MM.1S (cell line): Measurements from ENCODE around the gene IGHMBP2.

Experiments used
- DNase-seq: peaks from one replicate; pipeline ENCODE4 v3.0.0-alpha.2; 2015
- H2AFZ ChIP-seq: fragments of 300-600 bp; sonication (generic); 2 replicates; pipeline ENCODE4 v1.6.0; 2016; ENCODE audit warnings: antibody characterized with exemption, low read length
- H3F3A ChIP-seq: fragments of 300-600 bp; sonication (generic); 2 replicates; pipeline ENCODE4 v1.6.1; 2016; ENCODE audit warnings: mild to moderate bottlenecking, antibody characterized with exemption, low read length, moderate library complexity, mixed read lengths; ENCODE audit not compliant: insufficient read depth
- H3K27ac ChIP-seq: fragments of 300-600 bp; sonication (generic); 2 replicates; pipeline ENCODE4 v1.5.1; 2016; ENCODE audit warnings: mild to moderate bottlenecking, low read length
- H3K27me3 ChIP-seq: fragments of 300-600 bp; sonication (generic); replicated peaks from 2 replicates; pipeline ENCODE4 v1.6.0; 2016; ENCODE audit warnings: low read length; ENCODE audit not compliant: insufficient read depth
- H3K36me3 ChIP-seq: fragments of 300-600 bp; sonication (generic); replicated peaks from 2 replicates; pipeline ENCODE4 v1.6.1; 2016; ENCODE audit warnings: mild to moderate bottlenecking, low read length, mixed read lengths; ENCODE audit not compliant: insufficient read depth
- H3K4me1 ChIP-seq: fragments of 300-600 bp; sonication (generic); 2 replicates; pipeline ENCODE4 v1.6.1; 2016; ENCODE audit warnings: low read length, mixed read lengths
- H3K4me2 ChIP-seq: fragments of 300-600 bp; sonication (generic); 2 replicates; pipeline ENCODE4 v1.6.0; 2016; ENCODE audit warnings: low read depth, low read length
- H3K4me3 ChIP-seq: fragments of 300-600 bp; sonication (generic); 2 replicates; pipeline ENCODE4 v1.5.1; 2016; ENCODE audit warnings: low read length, mixed read lengths
- H3K79me2 ChIP-seq: fragments of 300-600 bp; sonication (generic); 2 replicates; pipeline ENCODE4 v1.6.1; 2016; ENCODE audit warnings: mixed run types, low read length, mixed read lengths
- H3K9ac ChIP-seq: fragments of 300-600 bp; sonication (generic); 2 replicates; pipeline ENCODE4 v1.6.1; 2016; ENCODE audit warnings: low read length, mixed read lengths
- H3K9me2 ChIP-seq: fragments of 300-600 bp; sonication (generic); replicated peaks from 2 replicates; pipeline ENCODE4 v1.6.1; 2016; ENCODE audit warnings: mild to moderate bottlenecking, low read length, mixed read lengths; ENCODE audit not compliant: insufficient read depth
- H3K9me3 ChIP-seq: fragments of 300-600 bp; sonication (generic); replicated peaks from 2 replicates; pipeline ENCODE4 v1.6.1; 2016; ENCODE audit warnings: mild to moderate bottlenecking, low read length, mixed read lengths; ENCODE audit not compliant: insufficient read depth
- H4K20me1 ChIP-seq: fragments of 300-600 bp; sonication (generic); 2 replicates; pipeline ENCODE4 v1.6.1; 2016; ENCODE audit warnings: mild to moderate bottlenecking, low read length, moderate library complexity, mixed read lengths; ENCODE audit not compliant: insufficient read depth
- CTCF ChIP-seq: fragments of 300-600 bp; sonication (generic); IDR thresholded peaks from 2 replicates; pipeline ENCODE4 v1.5.1; 2016; ENCODE audit warnings: antibody characterized with exemption, low read length, mixed read lengths
- EZH2 ChIP-seq: fragments of 300-600 bp; sonication (generic); optimal IDR thresholded peaks from 2 replicates; pipeline ENCODE3; 2017; ENCODE audit warnings: low read depth, mild to moderate bottlenecking, antibody characterized with exemption, low read length, mixed read lengths
- EZH2phosphoT487 ChIP-seq: fragments of 300-600 bp; sonication (generic); IDR thresholded peaks from 2 replicates; pipeline ENCODE4 v1.6.1; 2018; ENCODE audit warnings: antibody characterized with exemption, low read length

Gene IGHMBP2

GRCh38 chr11:68870470-68870869 is 33.2 kb upstream of the IGHMBP2 start:
- 0 out of 2 replicates have a peak overlapping the region, but pooled peaks have one; percentile 33 for H3K4me3 ChIP-seq

GRCh38 chr11:68872216-68873003 is 31.3 kb upstream of the IGHMBP2 start:
- Histone ChIP-seq H3F3A (no peaks in the 10 kb centered on the region), H3K79me2 (no peaks in the 10 kb centered on the region), H3K9me3 (no peaks in the 10 kb centered on the region), H3K4me3 (no peak overlapping the region), H3K27me3 (peaks cover 46% of the 10 kb centered on the region), H2AFZ (no peak overlapping the region), H3K4me2 (no peak overlapping the region), H3K9ac (no peak overlapping the region), H3K9me2 (no peaks in the 10 kb centered on the region), H3K36me3 (no peaks in the 10 kb centered on the region), H3K4me1 (no peaks in the 10 kb centered on the region), H4K20me1 (no peaks in the 10 kb centered on the region), H3K27ac (no peak overlapping the region)
- DNase-seq = no peak
- TF ChIP-seq EZH2 = no peak
- no peak for TF ChIP-seq CTCF
- no peak for TF ChIP-seq EZH2phosphoT487

More at GRCh38 chr11:68870470-68870869, 33.2 kb upstream of the IGHMBP2 start:
- TF ChIP-seq EZH2 (no peak), EZH2phosphoT487 (no peak), CTCF (no peak)
- H3F3A ChIP-seq = no peaks in the 10 kb centered on the region
- peak overlapping the region; percentile 51; the same call in 1 of the 2 replicates for H3K4me2 ChIP-seq
- H3K79me2 ChIP-seq = no peaks in the 10 kb centered on the region
- H3K9ac ChIP-seq = no peak overlapping the region
- no peaks in the 10 kb centered on the region for H3K9me2 ChIP-seq
- H3K36me3 ChIP-seq = no peaks in the 10 kb centered on the region
- peaks cover 46% of the 10 kb centered on the region for H3K27me3 ChIP-seq
- H3K4me1 ChIP-seq = no peaks in the 10 kb centered on the region
- DNase-seq = no peak
- no peak overlapping the region for H3K27ac ChIP-seq
- H4K20me1 ChIP-seq = no peaks in the 10 kb centered on the region
- H3K9me3 ChIP-seq = no peaks in the 10 kb centered on the region
- no peak overlapping the region for H2AFZ ChIP-seq

- H3K27me3 ChIP-seq = 0 out of 2 replicates have a peak, but pooled peaks cover 2% of the 10 kb centered on the region
- no peak overlapping the region for H3K9ac ChIP-seq
- H3K27ac ChIP-seq = no peak overlapping the region
- H4K20me1 ChIP-seq = no peaks in the 10 kb centered on the region
- H2AFZ ChIP-seq = no peak overlapping the region
- no peak for DNase-seq
- H3K79me2 ChIP-seq = no peaks in the 10 kb centered on the region
- no peaks in the 10 kb centered on the region for H3K36me3 ChIP-seq
- TF ChIP-seq EZH2phosphoT487 (no peak), CTCF (no peak), EZH2 (no peak)
- no peaks in the 10 kb centered on the region for H3K9me2 ChIP-seq
- no peak overlapping the region for H3K4me2 ChIP-seq
- H3F3A ChIP-seq = no peaks in the 10 kb centered on the region
- no peaks in the 10 kb centered on the region for H3K9me3 ChIP-seq
- H3K4me3 ChIP-seq = no peak overlapping the region
- H3K4me1 ChIP-seq = no peaks in the 10 kb centered on the region
Measured at GRCh38 chr11:68878022-68878421, 25.7 kb upstream of the IGHMBP2 start.
